KOPT-K1 (cell line): ENCODE measurements around the gene ST6GALNAC4.

Source experiments
- H3K27ac ChIP-seq: fragments of 200-600 bp; sonication (generic); 2 replicates; pipeline ENCODE4 v1.5.1; 2016; ENCODE audit warnings: antibody characterized with exemption, mild to moderate bottlenecking, low read depth, low read length; ENCODE audit not compliant: poor library complexity, severe bottlenecking
- H3K36me3 ChIP-seq: fragments of 200-600 bp; sonication (generic); 2 replicates; pipeline ENCODE4 v1.5.1; 2017; ENCODE audit warnings: antibody characterized with exemption, mild to moderate bottlenecking, low read length, moderate library complexity; ENCODE audit not compliant: insufficient read depth
- H3K9me3 ChIP-seq: fragments of 200-600 bp; sonication (generic); 2 replicates; pipeline ENCODE4 v1.5.1; 2017; ENCODE audit warnings: antibody characterized with exemption, low read length, mild to moderate bottlenecking; ENCODE audit not compliant: insufficient read depth, poor library complexity, severe bottlenecking

The ST6GALNAC4 gene

GRCh38 chr9:127927988-127928675 is 11.3 kb upstream of the ST6GALNAC4 start:
- no peaks in the 10 kb centered on the region for H3K9me3 ChIP-seq
- no peaks in the 10 kb centered on the region for H3K36me3 ChIP-seq
- H3K27ac ChIP-seq: no peak overlapping the region

- Histone ChIP-seq H3K27ac (no peak overlapping the region), H3K36me3 (no peaks in the 10 kb centered on the region), H3K9me3 (no peaks in the 10 kb centered on the region)
Observed at GRCh38 chr9:127927201-127927987, 10.6 kb upstream of the ST6GALNAC4 start.

- no peaks in the 10 kb centered on the region for H3K9me3 ChIP-seq
- H3K36me3 ChIP-seq: no peaks in the 10 kb centered on the region
- no peak overlapping the region for H3K27ac ChIP-seq
Observed at GRCh38 chr9:127926906-127927200, 10.0 kb upstream of the ST6GALNAC4 start.

GRCh38 chr9:127925959-127926905 is 9.4 kb upstream of the ST6GALNAC4 start:
- H3K36me3 ChIP-seq: no peaks in the 10 kb centered on the region
- no peaks in the 10 kb centered on the region for H3K9me3 ChIP-seq
- H3K27ac ChIP-seq: no peak overlapping the region

GRCh38 chr9:127924736-127925444 is 8.0 kb upstream of the ST6GALNAC4 start:
- no peaks in the 10 kb centered on the region for H3K9me3 ChIP-seq
- no peaks in the 10 kb centered on the region for H3K36me3 ChIP-seq
- no peak overlapping the region for H3K27ac ChIP-seq

- Histone ChIP-seq H3K27ac (no peak overlapping the region), H3K9me3 (no peaks in the 10 kb centered on the region), H3K36me3 (no peaks in the 10 kb centered on the region)
Observed at GRCh38 chr9:127923771-127924170, 6.9 kb upstream of the ST6GALNAC4 start.

GRCh38 chr9:127923046-127923445 is 6.2 kb upstream of the ST6GALNAC4 start:
- Histone ChIP-seq H3K27ac (no peak overlapping the region), H3K9me3 (no peaks in the 10 kb centered on the region), H3K36me3 (no peaks in the 10 kb centered on the region)

GRCh38 chr9:127921557-127922120 is 4.8 kb upstream of the ST6GALNAC4 start:
- Histone ChIP-seq H3K36me3 (no peaks in the 10 kb centered on the region), H3K27ac (no peak overlapping the region), H3K9me3 (no peaks in the 10 kb centered on the region)

- Histone ChIP-seq H3K9me3 (no peaks in the 10 kb centered on the region), H3K27ac (no peak overlapping the region)
Observed at GRCh38 chr9:127920794-127921193, 4.0 kb upstream of the ST6GALNAC4 start.

GRCh38 chr9:127919253-127919815 is 2.5 kb upstream of the ST6GALNAC4 start:
- H3K27ac ChIP-seq: no peak overlapping the region
- H3K36me3 ChIP-seq: no peaks in the 10 kb centered on the region
- no peaks in the 10 kb centered on the region for H3K9me3 ChIP-seq

More at GRCh38 chr9:127920794-127921193, 4.0 kb upstream of the ST6GALNAC4 start:
- H3K36me3 ChIP-seq: no peaks in the 10 kb centered on the region

GRCh38 chr9:127918183-127919107 is 1.6 kb upstream of the ST6GALNAC4 start:
- Histone ChIP-seq H3K27ac (no peak overlapping the region), H3K9me3 (no peaks in the 10 kb centered on the region), H3K36me3 (no peaks in the 10 kb centered on the region)

GRCh38 chr9:127917603-127918002 is 762 bp upstream of the ST6GALNAC4 start:
- H3K36me3 ChIP-seq: no peaks in the 10 kb centered on the region
- no peak overlapping the region for H3K27ac ChIP-seq
- H3K9me3 ChIP-seq: no peaks in the 10 kb centered on the region
